K562 (cell line): ENCODE data around the gene BAK1. TPM values are rescaled to one million over a fixed set of nuclear protein-coding genes. Genes with fewer than 3 reads are reported as not detected.

ENCODE experiments used
- ATAC-seq: fragments of 200-7000 bp; cut with Tn5 transposase; 3 replicates; pipeline ENCODE4 v1.9.1; 2020; ENCODE audit warnings: moderate library complexity
- Bru-seq: library from RNA; stranded (reverse); fragments of 400-500 nt; gene quantifications from one replicate; lab custom pipeline; 2021; lab: Mats Ljungman, UMichigan
- BruChase-seq, 2 experiments: library from RNA; stranded (reverse); fragments of 400-500 nt; gene quantifications; one replicate each; lab custom pipeline; 2021; lab: Mats Ljungman, UMichigan
- BruUV-seq: library from RNA; stranded (reverse); fragments of 400-500 nt; replicated peaks from 2 replicates; lab custom pipeline; 2021; lab: Mats Ljungman, UMichigan
- CTCF ChIA-PET: fragments of 300-600 bp; formaldehyde crosslinking; extraction: SDS; loops from one replicate; lab custom pipeline; 2021; ENCODE audit warnings: low intra/inter-chr PET ratio; lab: Yijun Ruan, JAX
- POLR2A ChIA-PET: fragments of 300-600, 350-650 bp; sonication (Branson Sonifier 250); formaldehyde crosslinking; extraction: SDS; loops from one replicate; lab custom pipeline; 2021; ENCODE audit warnings: antibody characterized with exemption, inconsistent platforms; lab: Yijun Ruan, JAX
- DNase-seq, 4 experiments: peaks; one replicate each; pipeline versions ENCODE4 v3.0.0 to v3.0.0-alpha.2; 2011 to 2018; ENCODE audit warnings: low spot score in 3 of 4, mixed read lengths in 3 of 4; ENCODE audit errors: extremely low read depth in 1 of 4
- FAIRE-seq: peaks from 2 replicates; lab custom pipeline; 2011; peaks lifted over from hg19 to GRCh38; lab: Jason Lieb, UNC
- H2AFZ ChIP-seq: 2 replicates; pipeline ENCODE4 v1.6.0; 2011; ENCODE audit warnings: low read depth, low read length, control low read depth, inconsistent platforms
- H3K27ac ChIP-seq: fragments of 200-600 bp; 3 replicates; pipeline ENCODE4 v1.8.0; 2011; ENCODE audit warnings: low read depth, mild to moderate bottlenecking, control low read depth, inconsistent platforms, low read length, moderate library complexity, mixed read lengths; ENCODE audit errors: extremely low read depth
- H3K27me3 ChIP-seq, 2 experiments: fragments of 300-600 bp in 1 of 2; 2 replicates in 1 of 2; 3 replicates in 1 of 2; pipeline versions ENCODE4 v1.6.0 to v1.8.0; 2011; ENCODE audit warnings: inconsistent platforms in 2 of 2, low read length in 2 of 2, mild to moderate bottlenecking in 1 of 2, mixed read lengths in 1 of 2, moderate library complexity in 1 of 2; ENCODE audit not compliant: control insufficient read depth in 2 of 2, insufficient read depth in 2 of 2
- H3K36me3 ChIP-seq: fragments of 300-600 bp; 3 replicates; pipeline ENCODE4 v1.8.0; 2011; ENCODE audit warnings: mild to moderate bottlenecking, low read length, inconsistent platforms; ENCODE audit not compliant: control insufficient read depth, insufficient read depth
- H3K4me1 ChIP-seq, 2 experiments: fragments of 200-600 bp in 1 of 2; replicated peaks in 1 of 2; 2 replicates in 1 of 2; 3 replicates in 1 of 2; pipeline versions ENCODE4 v1.5.1 to v1.8.0; 2011; ENCODE audit warnings: inconsistent platforms in 2 of 2, low read length in 2 of 2, mild to moderate bottlenecking in 1 of 2, mixed read lengths in 1 of 2, moderate library complexity in 1 of 2; ENCODE audit not compliant: control insufficient read depth in 2 of 2, insufficient read depth in 2 of 2
- H3K4me2 ChIP-seq: 2 replicates; pipeline ENCODE4 v1.6.1; 2011; ENCODE audit warnings: low read length, control low read depth, inconsistent platforms, mixed read lengths; ENCODE audit not compliant: insufficient read depth
- H3K4me3 ChIP-seq: fragments of 200-600 bp; sonication (generic), shearing (Covaris generic); 2 replicates; pipeline ENCODE4 v1.5.1; 2016; ENCODE audit warnings: control low read depth, inconsistent platforms
- H3K79me2 ChIP-seq: fragments of 200-600 bp; 3 replicates; pipeline ENCODE4 v1.8.0; 2011; ENCODE audit warnings: low read length, inconsistent platforms; ENCODE audit not compliant: control insufficient read depth, insufficient read depth
- H3K9ac ChIP-seq, 2 experiments: 2 replicates each; pipeline versions ENCODE4 v1.6.0 to v1.6.1; 2011; ENCODE audit warnings: low read depth in 2 of 2, low read length in 2 of 2, control low read depth in 1 of 2, inconsistent platforms in 1 of 2, mild to moderate bottlenecking in 1 of 2, mixed read lengths in 1 of 2; ENCODE audit not compliant: insufficient read depth in 1 of 2
- H3K9me1 ChIP-seq: one replicate; pipeline ENCODE4 v1.6.0; 2011; ENCODE audit warnings: inconsistent platforms, mild to moderate bottlenecking, low read length, moderate library complexity; ENCODE audit not compliant: control insufficient read depth, insufficient read depth
- H3K9me3 ChIP-seq: replicated peaks from 2 replicates; pipeline ENCODE4 v1.5.1; 2011; ENCODE audit warnings: low read depth, low read length, inconsistent platforms; ENCODE audit not compliant: control insufficient read depth, insufficient read depth
- H4K20me1 ChIP-seq: replicated peaks from 2 replicates; pipeline ENCODE4 v1.6.1; 2011; ENCODE audit warnings: low read length, inconsistent platforms, mixed read lengths; ENCODE audit not compliant: control insufficient read depth, insufficient read depth
- CHD2 ChIP-seq: IDR thresholded peaks from 2 replicates; pipeline ENCODE4 v1.6.1; 2011; ENCODE audit warnings: low read depth, low read length
- GABPB1 ChIP-seq: sonication (generic); formaldehyde crosslinking; IDR thresholded peaks from 2 replicates; pipeline ENCODE4 v1.8.0; 2022; ENCODE audit warnings: mild to moderate bottlenecking, missing genetic modification reagents
- MEF2D ChIP-seq: conservative IDR thresholded peaks from 2 replicates; pipeline ENCODE4 v1.6.1; 2016; ENCODE audit warnings: low read depth, missing genetic modification characterization, missing compliant biosample characterization
- MYC ChIP-seq, 2 experiments: fragments of 250-450 bp in 1 of 2; sonication (Bioruptor Pico) in 1 of 2; IDR thresholded peaks; 2 replicates each; pipeline versions ENCODE4 v1.5.1 to v1.6.1; 2012 to 2021; ENCODE audit warnings: low read depth in 2 of 2, borderline replicate concordance in 1 of 2, improper control_type of control experiment in 1 of 2, low read length in 1 of 2, mild to moderate bottlenecking in 1 of 2, moderate library complexity in 1 of 2
- POLR3G ChIP-seq: IDR thresholded peaks from 2 replicates; pipeline ENCODE4 v1.6.1; 2011; ENCODE audit not compliant: insufficient read length, insufficient replicate concordance; ENCODE audit errors: extremely low read depth
- RBFOX2 ChIP-seq: fragments of 200-400 bp; formaldehyde crosslinking; IDR thresholded peaks from 2 replicates; pipeline ENCODE4 v1.6.1; 2017; ENCODE audit warnings: low read depth, mild to moderate bottlenecking, low read length, moderate library complexity
- SNIP1 ChIP-seq: fragments of 450-650 bp; IDR thresholded peaks from 2 replicates; pipeline ENCODE4 v1.7.1; 2017; ENCODE audit warnings: low read depth, mild to moderate bottlenecking
- SUPT5H ChIP-seq: fragments of 450-650 bp; IDR thresholded peaks from 2 replicates; pipeline ENCODE4 v1.6.1; 2016
- TAF1 ChIP-seq: IDR thresholded peaks from 2 replicates; pipeline ENCODE4 v1.6.1; 2011; ENCODE audit warnings: mild to moderate bottlenecking, low read length, moderate library complexity; ENCODE audit not compliant: insufficient read depth, control insufficient read depth, severe bottlenecking; ENCODE audit errors: extremely low read depth
- ZFP36 ChIP-seq: fragments of 150-350 bp; IDR thresholded peaks from 2 replicates; pipeline ENCODE4 v1.6.1; 2018; ENCODE audit warnings: low read length, low read depth; ENCODE audit not compliant: partially characterized antibody
- ZNF24 ChIP-seq: fragments of 450-650 bp; IDR thresholded peaks from 2 replicates; pipeline ENCODE4 v1.6.1; 2016
- WGBS: fragments of 100-300 bp; shearing (Covaris generic); methylation state at CpG from one replicate; pipeline ENCODE4 v1.1.6; 2016; ENCODE audit warnings: low coverage, mixed read lengths; ENCODE audit not compliant: insufficient coverage; ENCODE audit errors: missing lambda C conversion rate; 5-methylcytosine and 5-hydroxymethylcytosine counted together
- in situ Hi-C: fragments of 300-500 bp; cut with MboI; formaldehyde crosslinking; loops from 4 replicates; pipeline ENCODE4 v1.15.0; 2018; ENCODE audit warnings: inconsistent platforms, mixed read lengths
- intact Hi-C: fragments of 100-400 bp; cut with micrococcal nuclease; formaldehyde crosslinking; loops from 2 replicates; pipeline ENCODE4 v1.14.2; 2022
- long read RNA-seq, 3 experiments: library from polyadenylated mRNA in 2 of 3; library from RNA in 1 of 3; unstranded in 2 of 3; stranded (forward) in 1 of 3; transcript quantifications; one replicate each; pipeline ENCODE4 v2.0.0, GENCODE V29; 2019 to 2022
- polyA minus RNA-seq, 3 experiments: library from RNA; depleted of rRNA, polyadenylated mRNA; stranded (reverse); fragments of >200 nt; gene quantifications; 2 replicates each; pipeline ENCODE4 v1.2.3, GENCODE V29; 2011
- polyA plus RNA-seq, 8 experiments: library from polyadenylated mRNA; depleted of rRNA in 4 of 8; stranded (reverse) in 5 of 8; unstranded in 3 of 8; fragments of >200 nt; fragmentation: Nextera tagmentation in 2 of 8; fragmentation: Illumina TruSeq in 1 of 8; extraction: Ambion mirVana in 2 of 8; extraction: Trizol in 1 of 8; gene quantifications; 2 replicates each; pipeline versions ENCODE4 v1.2.1 to v1.2.3, GENCODE V29; 2011 to 2014; ENCODE audit warnings: inconsistent platforms in 1 of 8, missing spikeins in 1 of 8
- total RNA-seq, 7 experiments: library from RNA; depleted of rRNA in 6 of 7; stranded (reverse); fragments of >200 nt in 6 of 7; fragmentation: Illumina TruSeq in 2 of 7; extraction: Trizol in 2 of 7; gene quantifications; 2 replicates each; pipeline versions ENCODE4 v1.2.1 to v1.2.3, GENCODE V29; 2011 to 2021; ENCODE audit warnings: low replicate concordance in 1 of 7
- TF ChIP-seq, protein P1 (sequence below): sonication (generic); formaldehyde crosslinking; IDR thresholded peaks from 2 replicates; pipeline ENCODE4 v1.4.0; 2020; ENCODE audit warnings: mild to moderate bottlenecking, missing genetic modification reagents

The BAK1 gene
- total RNA-seq (2011; cell fraction: chromatin; rRNA removed; ENCODE audit: low replicate concordance): 5.4 and 22.3 TPM in 2 replicates
- total RNA-seq (2011; cell fraction: nucleolus; rRNA removed): 18.4 and 20.8 TPM in 2 replicates
- total RNA-seq (2011; cell fraction: nucleoplasm; rRNA removed): 18.6 and 21.4 TPM in 2 replicates
- total RNA-seq (2014; rRNA removed) (11.5 and 14.8 TPM in 2 replicates), total RNA-seq (2014; rRNA removed; fragmentation: Illumina TruSeq; extraction: Trizol) (14.4 and 16.5 TPM in 2 replicates), total RNA-seq (2015; rRNA removed; fragmentation: Illumina TruSeq; extraction: Trizol) (24.6 and 26.0 TPM in 2 replicates), total RNA-seq (2021) (28.2 and 30.7 TPM in 2 replicates), polyA plus RNA-seq (2011; rRNA removed) (18.9 and 22.7 TPM in 2 replicates), polyA plus RNA-seq (2014; fragmentation: Illumina TruSeq; extraction: Trizol) (23.7 and 28.2 TPM in 2 replicates), polyA plus RNA-seq (2014; fragmentation: Nextera tagmentation; extraction: Ambion mirVana) (1 to 10 TPM; 5.4 to 9.7 TPM), polyA plus RNA-seq (2014; rRNA removed) (24.1 and 26.2 TPM in 2 replicates), polyA minus RNA-seq (2011; rRNA and poly(A)+ RNA removed) (12.4 and 16.0 TPM in 2 replicates), Bru-seq, nascent RNA (percentile 82 among the genes with signal in this experiment), BruChase-seq, experiment 1, labeled RNA remaining after a 2-hour chase (percentile 79 among the genes with signal in this experiment), BruChase-seq, experiment 2, labeled RNA remaining after a 6-hour chase (percentile 81 among the genes with signal in this experiment)
- polyA plus RNA-seq (2011; cell fraction: cytosol; rRNA removed): 27.6 and 36.1 TPM in 2 replicates
- polyA plus RNA-seq (2011; cell fraction: nucleus; rRNA removed): 19.6 and 25.1 TPM in 2 replicates
- 23.7 and 26.4 TPM in 2 replicates for polyA plus RNA-seq (2012)
- polyA minus RNA-seq (2011; cell fraction: cytosol; rRNA and poly(A)+ RNA removed): 16.0 and 18.0 TPM in 2 replicates
- polyA minus RNA-seq (2011; cell fraction: nucleus; rRNA and poly(A)+ RNA removed): 5.7 and 7.8 TPM in 2 replicates
- long read RNA-seq, experiment 1, transcript BAK1-202 (6 exons, 2,136 nt): major isoform, 126 of 174 reads
- long read RNA-seq, experiment 1, partial matches to known transcripts: 16 of 174 reads
- long read RNA-seq, experiment 1, other reads (novel, unspliced or antisense): 32 of 174 reads
- long read RNA-seq, experiment 2, transcript BAK1-202 (6 exons, 2,136 nt): major isoform, 21 of 42 reads
- long read RNA-seq, experiment 2, partial matches to known transcripts: 19 of 42 reads
- long read RNA-seq, experiment 2, other reads (novel, unspliced or antisense): 2 of 42 reads
- long read RNA-seq, experiment 3, transcript BAK1-202 (6 exons, 2,136 nt): major isoform, 27 of 30 reads
- long read RNA-seq, experiment 3, partial matches to known transcripts: 2 of 30 reads
- long read RNA-seq, experiment 3, other reads (novel, unspliced or antisense): 1 of 30 reads

DNA sequence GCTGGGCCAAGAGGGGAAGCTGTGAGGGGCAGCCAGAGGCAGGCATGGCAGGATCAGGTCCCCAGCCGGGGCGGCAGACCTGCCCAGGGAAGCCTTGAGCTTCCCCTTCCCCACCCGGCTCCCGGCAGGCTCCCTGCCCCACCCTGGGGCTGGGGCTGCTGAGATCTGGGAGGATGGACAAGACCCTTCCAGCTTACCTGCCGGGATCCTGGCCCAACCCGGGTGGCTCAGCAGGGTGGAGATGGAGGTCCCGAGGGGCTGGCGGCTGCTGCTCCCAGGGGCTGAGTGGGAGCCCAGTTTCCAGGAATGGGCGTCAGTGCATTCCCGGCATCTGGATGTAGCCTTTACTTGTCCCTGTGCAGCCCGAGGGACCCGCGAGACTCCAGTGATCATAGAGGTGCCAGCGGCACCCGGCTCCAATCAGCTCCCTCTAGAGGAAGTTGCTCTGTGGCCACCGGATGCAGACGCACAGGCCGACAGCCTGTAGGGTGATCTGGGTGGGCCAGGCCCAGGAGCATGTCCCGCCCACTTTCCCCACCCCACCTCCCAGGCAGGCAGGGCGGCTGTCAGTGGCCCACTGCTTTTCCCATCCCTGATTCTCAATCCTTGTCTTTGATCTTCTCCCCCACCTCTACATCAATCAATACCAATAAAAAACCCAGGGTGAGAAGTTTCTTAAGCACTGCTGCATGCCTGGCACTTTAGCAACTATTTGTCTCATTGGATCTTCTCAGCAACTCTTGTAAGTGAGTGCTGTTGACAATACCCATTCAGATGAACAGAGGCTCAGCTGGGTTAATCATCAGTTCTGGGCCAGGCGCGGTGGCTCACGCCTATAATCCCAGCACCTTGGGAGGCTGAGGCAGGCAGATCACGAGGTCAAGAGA, at the start of gene BAK1:
TSS of gene BAK1 (minus strand) at position 449 of the 887 bp plus-strand sequence. CDS start 2,672 bp downstream, outside the sequence.
- FAIRE-seq (peak; percentile 98), DNase-seq (peak; percentile 96 to 98 (median 97)), ATAC-seq (peak; percentile 98)
- no peaks in the 10 kb centered on the region; the same call in 1 of the 2 replicates for H4K20me1 ChIP-seq
- peaks cover 31% of the 10 kb centered on the region; the same call in 2 of the 3 replicates for H3K36me3 ChIP-seq
- peaks cover 10 to 40% of the 10 kb centered on the region in 2 experiments; a peak in 4 of 5 replicates for H3K4me1 ChIP-seq
- peaks cover 28% of the 10 kb centered on the region for H3K79me2 ChIP-seq
- CTCF ChIA-PET: interaction anchor here (0.8 to 1.1 kb wide), 2 partner anchors 68 to 457 kb away, joined by 3 read pairs; no protein-coding TSS in a partner anchor
- in situ Hi-C loops (loop anchor here (10.0 kb wide), 1 partner anchor 425 kb away; no protein-coding TSS in a partner anchor), intact Hi-C loops (loop anchor here (5.0 to 10.0 kb wide), 3 partner anchors 68 to 305 kb away; partner anchors contain the start of genes B3GALT4, RPS18 and VPS52)
- H2AFZ ChIP-seq: peak within 1 kb of the TSS; percentile 97
- H3K9me3 ChIP-seq: no peaks in the 10 kb centered on the region
- peak within 1 kb of the TSS; percentile 84 to 99 for H3K9ac ChIP-seq
- 5% methylated on average over 23 of the region's 24 CpGs for WGBS
- peak within 1 kb of the TSS; percentile 88 for H3K4me2 ChIP-seq
- H3K9me1 ChIP-seq: peaks cover 3% of the 10 kb centered on the region
- H3K27ac ChIP-seq: peak within 1 kb of the TSS; percentile 72
- POLR2A ChIA-PET: interaction anchor here (0.6 to 1.8 kb wide), 6 partner anchors 9 to 927 kb away, joined by 3 to 9 read pairs (median 3); partner anchors contain the start of gene UQCC2
- no TSS peak for BruUV-seq
- H3K4me3 ChIP-seq: peak within 1 kb of the TSS; percentile 97
- no peaks in the 10 kb centered on the region for H3K27me3 ChIP-seq
- TF ChIP-seq MYC (IDR thresholded peaks at IDR 0.05; ENCODE audit: low read depth, low read length): peak; percentile 62
- TF ChIP-seq MYC (CRISPR knock-in tag; IDR thresholded peaks at IDR 0.05; ENCODE audit: borderline replicate concordance, low read depth): no peak
- TF ChIP-seq, protein P1, sequence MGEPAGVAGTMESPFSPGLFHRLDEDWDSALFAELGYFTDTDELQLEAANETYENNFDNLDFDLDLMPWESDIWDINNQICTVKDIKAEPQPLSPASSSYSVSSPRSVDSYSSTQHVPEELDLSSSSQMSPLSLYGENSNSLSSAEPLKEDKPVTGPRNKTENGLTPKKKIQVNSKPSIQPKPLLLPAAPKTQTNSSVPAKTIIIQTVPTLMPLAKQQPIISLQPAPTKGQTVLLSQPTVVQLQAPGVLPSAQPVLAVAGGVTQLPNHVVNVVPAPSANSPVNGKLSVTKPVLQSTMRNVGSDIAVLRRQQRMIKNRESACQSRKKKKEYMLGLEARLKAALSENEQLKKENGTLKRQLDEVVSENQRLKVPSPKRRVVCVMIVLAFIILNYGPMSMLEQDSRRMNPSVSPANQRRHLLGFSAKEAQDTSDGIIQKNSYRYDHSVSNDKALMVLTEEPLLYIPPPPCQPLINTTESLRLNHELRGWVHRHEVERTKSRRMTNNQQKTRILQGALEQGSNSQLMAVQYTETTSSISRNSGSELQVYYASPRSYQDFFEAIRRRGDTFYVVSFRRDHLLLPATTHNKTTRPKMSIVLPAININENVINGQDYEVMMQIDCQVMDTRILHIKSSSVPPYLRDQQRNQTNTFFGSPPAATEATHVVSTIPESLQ (CRISPR knock-in tag): peak; percentile 52; the same call in 1 of the 2 replicates
- TF ChIP-seq CHD2: peak; percentile 84
- peak; percentile 74 for TF ChIP-seq SUPT5H
- TF ChIP-seq MEF2D: no peak
- TF ChIP-seq GABPB1 (CRISPR knock-in tag): peak; percentile 95
- no peak for TF ChIP-seq POLR3G
- TF ChIP-seq ZNF24: no peak
- TF ChIP-seq RBFOX2: peak; percentile 79
- TF ChIP-seq SNIP1: peak; percentile 59; the same call in 1 of the 2 replicates
- peak; percentile 74 for TF ChIP-seq TAF1
- TF ChIP-seq ZFP36: peak; percentile 14
